ENCODE measurements around the gene SPAG9.

- TF ChIP-seq, protein P1, sequence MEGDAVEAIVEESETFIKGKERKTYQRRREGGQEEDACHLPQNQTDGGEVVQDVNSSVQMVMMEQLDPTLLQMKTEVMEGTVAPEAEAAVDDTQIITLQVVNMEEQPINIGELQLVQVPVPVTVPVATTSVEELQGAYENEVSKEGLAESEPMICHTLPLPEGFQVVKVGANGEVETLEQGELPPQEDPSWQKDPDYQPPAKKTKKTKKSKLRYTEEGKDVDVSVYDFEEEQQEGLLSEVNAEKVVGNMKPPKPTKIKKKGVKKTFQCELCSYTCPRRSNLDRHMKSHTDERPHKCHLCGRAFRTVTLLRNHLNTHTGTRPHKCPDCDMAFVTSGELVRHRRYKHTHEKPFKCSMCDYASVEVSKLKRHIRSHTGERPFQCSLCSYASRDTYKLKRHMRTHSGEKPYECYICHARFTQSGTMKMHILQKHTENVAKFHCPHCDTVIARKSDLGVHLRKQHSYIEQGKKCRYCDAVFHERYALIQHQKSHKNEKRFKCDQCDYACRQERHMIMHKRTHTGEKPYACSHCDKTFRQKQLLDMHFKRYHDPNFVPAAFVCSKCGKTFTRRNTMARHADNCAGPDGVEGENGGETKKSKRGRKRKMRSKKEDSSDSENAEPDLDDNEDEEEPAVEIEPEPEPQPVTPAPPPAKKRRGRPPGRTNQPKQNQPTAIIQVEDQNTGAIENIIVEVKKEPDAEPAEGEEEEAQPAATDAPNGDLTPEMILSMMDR (IDR thresholded peaks at IDR 0.05; ENCODE audit: control extremely low read depth in 1 of 3, insufficient read depth in 1 of 3, low read depth in 1 of 3, low read length in 3 of 3) = no peak
- TF ChIP-seq CEBPB (IDR thresholded peaks at IDR 0.05; ENCODE audit: low read depth, low read length) = no peak
- no peak for TF ChIP-seq RAD21 (IDR thresholded peaks at IDR 0.05 in 1 of 2, conservative IDR thresholded peaks at IDR 0.05 in 1 of 2; ENCODE audit: low read depth in 2 of 2, low read length in 2 of 2)
- no peak for TF ChIP-seq HDAC6 (IDR thresholded peaks at IDR 0.05; ENCODE audit: low read depth, low read length)
- no peak for TF ChIP-seq KDM1A (IDR thresholded peaks at IDR 0.05; ENCODE audit: borderline replicate concordance, low read length)
- TF ChIP-seq RNF2 (IDR thresholded peaks at IDR 0.05; ENCODE audit: borderline replicate concordance, low read depth, low read length, missing control alignments, poor library complexity, severe bottlenecking) = no peak
- TF ChIP-seq, protein P2, sequence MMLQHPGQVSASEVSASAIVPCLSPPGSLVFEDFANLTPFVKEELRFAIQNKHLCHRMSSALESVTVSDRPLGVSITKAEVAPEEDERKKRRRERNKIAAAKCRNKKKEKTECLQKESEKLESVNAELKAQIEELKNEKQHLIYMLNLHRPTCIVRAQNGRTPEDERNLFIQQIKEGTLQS (IDR thresholded peaks at IDR 0.05; ENCODE audit: insufficient read depth, low read depth, low read length) = no peak
- no peak for TF ChIP-seq MAFK (IDR thresholded peaks at IDR 0.05; ENCODE audit: low read depth, low read length)
- no peak for TF ChIP-seq BACH1 (IDR thresholded peaks at IDR 0.05; ENCODE audit: low read length)
- TF ChIP-seq SP1 (IDR thresholded peaks at IDR 0.05; ENCODE audit: low read depth, low read length) = no peak
- TF ChIP-seq EZH2 (IDR thresholded peaks at IDR 0.05; ENCODE audit: low read depth, low read length, severe bottlenecking) = no peak
- no peak for TF ChIP-seq EP300 (IDR thresholded peaks at IDR 0.05; ENCODE audit: borderline replicate concordance in 1 of 2, low read depth in 2 of 2, low read length in 2 of 2)
- no peak for TF ChIP-seq EGR1 (IDR thresholded peaks at IDR 0.05; ENCODE audit: borderline replicate concordance, low read depth, low read length)
- TF ChIP-seq TCF12 (IDR thresholded peaks at IDR 0.05; ENCODE audit: low read depth, low read length) = no peak
Measured at GRCh38 chr17:51029142-51029541, 91.5 kb downstream of the SPAG9 start.

All from H1 (cell line).